NCI-H1436 treated with DMSO at 0.1 percent for 48 hours (cell line): ENCODE data around the gene TNFSF12.

Experiments used
- DNase-seq: peaks from one replicate; lab custom pipeline; 2025; lab: John Stamatoyannopoulos, UW

Gene TNFSF12

DNA sequence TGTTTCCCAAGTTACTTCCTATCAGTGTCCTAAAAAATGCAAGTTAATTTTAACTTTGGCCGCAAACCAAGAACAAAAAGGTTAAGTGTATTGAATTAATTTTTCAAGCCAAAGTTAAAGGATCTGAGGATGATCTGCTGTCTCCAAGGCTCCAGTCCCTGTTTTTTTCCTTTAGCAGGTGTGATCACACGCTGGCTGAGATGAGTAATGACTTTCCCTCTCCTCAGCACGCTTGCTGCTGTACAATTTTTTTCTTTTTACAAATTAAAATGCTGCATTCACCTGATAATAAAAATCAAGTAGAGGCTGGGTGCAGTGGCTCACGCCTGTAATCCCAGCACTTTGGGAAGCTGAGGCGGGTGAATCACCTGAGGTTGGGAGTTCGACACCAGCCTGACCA is 3.9 kb upstream of the TNFSF12 start:
- DNase-seq: no peak

DNA sequence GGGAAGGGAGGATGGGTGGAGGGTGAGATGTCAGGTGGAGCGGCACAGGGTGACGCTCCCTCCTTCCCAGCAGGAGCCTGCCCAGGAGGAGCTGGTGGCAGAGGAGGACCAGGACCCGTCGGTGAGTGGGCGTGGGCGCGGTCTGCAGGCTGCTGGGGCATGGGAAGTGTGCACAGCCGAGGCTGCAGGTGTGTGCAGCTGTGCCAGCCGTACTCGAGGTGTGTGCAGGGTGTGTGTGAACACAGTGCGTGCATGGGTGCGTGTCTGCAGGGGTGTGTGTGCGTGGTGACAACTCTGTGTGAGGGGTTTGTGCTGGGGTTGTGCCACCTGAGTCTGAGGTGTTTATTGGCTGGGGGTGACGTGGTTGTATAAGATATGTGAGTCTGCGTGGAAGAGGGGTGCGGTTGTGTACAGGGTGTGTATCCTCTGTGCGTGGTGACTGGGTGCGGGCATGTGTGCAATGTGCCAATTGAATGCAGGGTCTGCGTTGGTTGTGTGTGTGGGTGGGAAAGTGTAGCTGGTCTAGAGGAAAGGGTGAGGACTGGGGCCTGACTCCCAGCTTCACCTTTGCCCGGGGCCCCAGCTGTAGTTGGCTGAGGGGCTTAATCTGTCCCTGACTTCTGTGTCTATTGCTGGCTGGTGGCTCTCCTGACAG is 670 bp downstream of the TNFSF12 start:
- DNase-seq: no peak

DNA sequence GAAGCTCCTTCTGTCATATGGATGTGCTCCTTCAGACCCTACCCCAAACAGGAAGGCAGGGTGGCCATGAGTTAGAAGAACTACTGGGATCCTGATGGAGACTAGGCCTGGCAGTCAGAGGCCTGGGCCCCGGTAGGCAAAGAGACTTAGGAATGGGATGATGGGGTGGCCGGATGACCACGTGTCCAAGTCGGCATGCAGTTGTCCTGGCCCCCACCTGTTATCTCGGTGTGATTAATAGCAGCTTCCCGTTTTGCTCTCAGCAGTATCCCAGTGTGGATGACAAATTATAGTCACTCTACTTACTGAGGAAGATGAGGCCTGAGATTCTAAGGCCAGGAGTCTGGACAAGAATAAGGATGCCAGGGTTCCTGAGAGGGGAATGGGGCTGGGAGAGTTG is 1.5 kb downstream of the TNFSF12 start:
- no peak for DNase-seq

DNA sequence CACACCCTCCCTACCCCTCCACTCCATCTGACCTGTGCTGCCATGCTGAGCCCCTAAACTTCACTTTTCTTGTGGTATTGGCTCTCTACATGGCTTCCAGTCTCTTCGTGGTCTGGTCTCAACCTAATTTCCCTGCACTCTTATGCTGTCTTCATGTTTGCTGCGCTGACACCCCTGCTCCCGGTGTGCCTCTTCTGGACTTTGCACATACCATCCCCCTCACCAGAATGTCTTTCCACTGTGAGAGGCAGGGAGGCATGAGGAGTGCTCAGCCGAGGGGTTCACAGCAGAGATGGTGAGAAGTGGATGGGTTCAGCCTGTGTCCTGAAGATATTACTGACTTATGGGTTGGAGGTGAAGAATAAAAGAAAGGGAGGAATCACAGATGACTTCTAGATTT is 2.5 kb downstream of the TNFSF12 start:
- DNase-seq: no peak

GRCh38 chr17:7552621-7553051 is 3.8 kb downstream of the TNFSF12 start:
- DNase-seq: no peak

- no peak for DNase-seq
Observed at GRCh38 chr17:7553356-7553755, 4.5 kb downstream of the TNFSF12 start.

DNA sequence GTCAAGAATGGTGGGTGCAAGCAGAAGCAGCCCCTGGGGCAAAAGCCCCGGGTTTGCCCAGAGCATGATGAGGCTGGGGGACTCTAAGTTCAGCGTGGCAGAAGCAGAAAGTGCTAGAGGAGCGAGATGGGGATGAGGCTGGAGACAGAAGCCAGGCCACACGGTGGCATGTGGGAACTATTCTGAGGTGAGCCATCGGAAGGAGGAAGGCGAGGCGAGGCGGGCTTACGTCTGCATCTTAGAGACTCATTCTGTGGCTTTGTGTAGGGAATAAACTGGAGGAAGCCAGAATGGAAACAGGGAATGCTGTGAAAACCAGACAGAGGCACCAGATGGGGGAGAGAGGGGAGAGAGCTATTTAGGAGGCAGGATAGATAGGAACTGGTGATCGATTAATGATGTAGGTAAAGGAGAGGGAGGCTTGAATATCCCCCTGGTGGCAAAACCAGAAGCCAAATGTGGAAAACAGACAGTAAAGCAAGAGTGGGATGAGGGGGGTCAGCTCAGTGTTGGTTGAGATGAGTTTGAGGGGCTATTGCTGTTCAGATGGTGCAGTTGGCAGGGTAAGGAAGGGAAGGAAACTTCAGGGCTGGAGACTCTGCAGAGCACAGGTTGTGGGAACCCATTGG is 6.6 kb downstream of the TNFSF12 start:
- DNase-seq: no peak

- no peak for DNase-seq
Observed at GRCh38 chr17:7556627-7557026, 7.8 kb downstream of the TNFSF12 start.

GRCh38 chr17:7557147-7557764 is 8.4 kb downstream of the TNFSF12 start:
- no peak for DNase-seq

DNA sequence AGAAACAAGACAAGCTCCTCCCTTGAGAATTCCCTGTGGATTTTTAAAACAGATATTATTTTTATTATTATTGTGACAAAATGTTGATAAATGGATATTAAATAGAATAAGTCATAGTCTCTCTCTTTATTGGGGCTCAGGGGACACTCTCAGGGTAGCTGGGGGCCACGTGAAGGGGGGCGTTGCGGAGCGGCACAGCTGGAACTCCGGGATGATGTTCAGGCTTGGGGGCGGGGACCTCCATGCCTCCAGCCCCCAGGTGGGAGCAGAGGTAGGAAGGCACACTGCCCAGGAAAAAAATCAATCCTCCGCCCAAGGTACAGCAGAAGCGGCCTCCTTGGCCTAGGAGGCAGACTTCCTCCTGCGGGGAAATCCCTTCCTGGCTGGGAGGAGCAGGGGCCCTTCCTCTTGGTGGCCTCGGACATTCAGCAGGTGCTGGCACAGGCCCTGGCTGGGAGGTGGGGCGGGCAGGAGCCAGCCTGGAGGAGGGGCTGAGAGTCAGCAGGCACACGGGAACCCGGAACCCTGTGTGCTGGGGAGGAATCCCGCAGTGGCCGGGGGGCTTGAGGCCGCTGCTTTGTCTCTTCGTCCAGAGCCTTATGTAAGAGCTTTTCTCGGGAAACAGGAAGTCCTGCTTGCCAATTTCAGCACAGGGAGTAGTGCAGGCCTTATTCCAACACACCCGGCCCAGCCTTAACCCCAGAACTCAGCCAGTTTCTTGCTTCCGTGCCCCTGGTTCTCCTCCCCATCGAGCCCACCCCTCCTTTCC is 9.1 kb downstream of the TNFSF12 start:
- DNase-seq: no peak

DNA sequence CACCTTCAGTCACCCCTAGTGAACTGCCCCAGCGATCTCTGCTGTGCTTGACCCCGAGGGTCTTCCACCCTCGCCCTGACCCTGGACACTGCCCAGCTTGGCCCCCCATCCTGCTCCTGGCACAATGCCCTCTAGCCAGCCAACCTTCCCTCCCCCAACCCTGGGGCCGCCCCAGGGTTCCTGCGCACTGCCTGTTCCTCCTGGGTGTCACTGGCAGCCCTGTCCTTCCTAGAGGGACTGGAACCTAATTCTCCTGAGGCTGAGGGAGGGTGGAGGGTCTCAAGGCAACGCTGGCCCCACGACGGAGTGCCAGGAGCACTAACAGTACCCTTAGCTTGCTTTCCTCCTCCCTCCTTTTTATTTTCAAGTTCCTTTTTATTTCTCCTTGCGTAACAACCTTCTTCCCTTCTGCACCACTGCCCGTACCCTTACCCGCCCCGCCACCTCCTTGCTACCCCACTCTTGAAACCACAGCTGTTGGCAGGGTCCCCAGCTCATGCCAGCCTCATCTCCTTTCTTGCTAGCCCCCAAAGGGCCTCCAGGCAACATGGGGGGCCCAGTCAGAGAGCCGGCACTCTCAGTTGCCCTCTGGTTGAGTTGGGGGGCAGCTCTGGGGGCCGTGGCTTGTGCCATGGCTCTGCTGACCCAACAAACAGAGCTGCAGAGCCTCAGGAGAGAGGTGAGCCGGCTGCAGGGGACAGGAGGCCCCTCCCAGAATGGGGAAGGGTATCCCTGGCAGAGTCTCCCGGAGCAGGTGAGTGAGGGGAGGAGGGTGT is 9.9 kb downstream of the TNFSF12 start, which contains the start of gene TNFSF13:
TNFSF13 (plus strand) TSS at position 207 of the 776 bp plus-strand sequence; CDS start at position 497, 290 bp downstream.
- DNase-seq: no peak

DNA sequence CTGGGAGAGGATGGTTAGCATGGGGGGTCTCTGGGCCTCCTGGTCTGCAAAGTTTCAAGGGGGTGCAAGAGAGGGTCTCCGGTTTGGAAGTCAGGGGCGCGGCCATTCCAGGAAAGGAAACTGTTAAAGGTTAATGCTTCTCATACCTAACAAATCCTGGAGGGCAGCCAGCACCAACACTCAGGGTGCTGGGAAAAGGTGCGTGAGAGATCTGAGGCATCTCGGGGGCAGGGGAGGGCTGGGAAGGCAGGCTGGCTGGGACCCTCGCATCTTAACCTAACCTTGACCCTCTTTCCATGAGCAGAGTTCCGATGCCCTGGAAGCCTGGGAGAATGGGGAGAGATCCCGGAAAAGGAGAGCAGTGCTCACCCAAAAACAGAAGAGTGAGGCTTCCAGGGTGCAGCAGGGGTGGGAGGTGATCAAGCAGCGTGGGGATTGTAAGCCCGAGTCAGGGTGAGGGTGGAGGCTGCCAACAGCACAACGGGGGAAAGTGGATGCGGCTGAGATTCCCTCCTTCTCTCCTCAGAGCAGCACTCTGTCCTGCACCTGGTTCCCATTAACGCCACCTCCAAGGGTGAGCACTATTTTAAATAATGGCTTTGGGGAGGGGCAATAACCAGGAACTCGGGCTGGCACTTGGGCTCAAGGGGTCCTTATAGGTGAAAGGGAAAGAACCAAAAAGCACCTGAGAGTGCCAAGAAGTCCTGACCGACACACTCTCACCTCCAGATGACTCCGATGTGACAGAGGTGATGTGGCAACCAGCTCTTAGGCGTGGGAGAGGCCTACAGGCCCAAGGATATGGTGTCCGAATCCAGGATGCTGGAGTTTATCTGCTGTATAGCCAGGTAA is 10.7 kb downstream of the TNFSF12 start:
- DNase-seq: no peak

- DNase-seq: no peak
Observed at GRCh38 chr17:7560172-7561027, 11.5 kb downstream of the TNFSF12 start.

GRCh38 chr17:7561028-7561575 is 12.2 kb downstream of the TNFSF12 start:
- DNase-seq: peak; percentile 45

DNA sequence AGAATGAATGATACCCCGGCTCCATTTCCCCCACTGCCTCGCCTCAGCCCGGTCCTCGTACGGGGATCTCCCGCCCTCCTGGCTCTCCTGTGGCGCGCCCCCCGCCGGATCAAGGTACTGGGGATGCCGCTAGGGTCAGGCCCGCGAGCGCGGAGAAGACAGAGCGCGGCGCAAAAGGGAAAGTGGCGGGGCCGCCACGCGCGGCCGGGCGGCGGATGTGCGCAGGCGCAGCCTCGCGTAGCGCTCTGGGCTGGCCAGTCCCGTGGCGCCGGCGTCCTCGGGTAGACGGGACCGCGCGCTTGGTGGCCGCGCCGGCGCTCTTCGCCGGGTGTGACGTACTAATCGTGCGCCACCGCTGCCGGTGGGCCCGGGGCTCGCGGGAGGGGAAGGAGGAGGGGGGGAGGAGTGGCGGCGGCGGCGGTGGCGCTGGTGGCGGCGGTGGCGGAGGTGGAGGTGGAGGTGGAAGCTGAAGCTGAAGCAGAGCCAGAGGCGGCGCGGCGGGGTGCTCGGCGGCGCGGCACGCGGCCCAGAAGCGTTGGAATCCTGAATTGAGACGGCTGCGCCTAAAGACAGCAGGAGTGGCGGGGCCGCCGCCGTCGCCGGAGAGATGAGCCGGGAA is 12.8 kb downstream of the TNFSF12 start, which contains the start of gene SENP3:
SENP3 (plus strand) TSS at position 331 of the 619 bp plus-strand sequence. CDS start 1,158 bp downstream, outside the sequence.
- DNase-seq: peak; percentile 52

DNA sequence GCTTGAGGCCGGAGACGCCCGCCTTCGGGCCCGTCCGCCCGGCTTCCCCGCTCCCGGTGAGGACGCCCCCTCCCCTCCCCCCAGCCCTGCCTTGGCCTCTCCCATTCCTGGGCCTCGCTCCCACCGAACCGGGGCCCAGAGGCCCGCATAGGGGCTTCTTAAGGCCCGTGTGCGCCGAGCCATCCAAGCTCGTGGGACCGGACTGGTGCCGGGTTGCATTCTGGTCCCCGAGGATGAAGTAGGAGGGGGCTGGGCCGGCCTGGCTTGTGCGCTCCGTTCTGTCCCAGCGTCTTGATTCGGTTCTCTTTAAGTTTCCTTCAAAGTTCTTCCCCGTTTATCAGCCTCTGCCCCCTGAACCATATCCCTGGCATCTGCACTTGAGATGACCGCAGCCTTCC is 13.3 kb downstream of the TNFSF12 start:
- DNase-seq: no peak

DNA sequence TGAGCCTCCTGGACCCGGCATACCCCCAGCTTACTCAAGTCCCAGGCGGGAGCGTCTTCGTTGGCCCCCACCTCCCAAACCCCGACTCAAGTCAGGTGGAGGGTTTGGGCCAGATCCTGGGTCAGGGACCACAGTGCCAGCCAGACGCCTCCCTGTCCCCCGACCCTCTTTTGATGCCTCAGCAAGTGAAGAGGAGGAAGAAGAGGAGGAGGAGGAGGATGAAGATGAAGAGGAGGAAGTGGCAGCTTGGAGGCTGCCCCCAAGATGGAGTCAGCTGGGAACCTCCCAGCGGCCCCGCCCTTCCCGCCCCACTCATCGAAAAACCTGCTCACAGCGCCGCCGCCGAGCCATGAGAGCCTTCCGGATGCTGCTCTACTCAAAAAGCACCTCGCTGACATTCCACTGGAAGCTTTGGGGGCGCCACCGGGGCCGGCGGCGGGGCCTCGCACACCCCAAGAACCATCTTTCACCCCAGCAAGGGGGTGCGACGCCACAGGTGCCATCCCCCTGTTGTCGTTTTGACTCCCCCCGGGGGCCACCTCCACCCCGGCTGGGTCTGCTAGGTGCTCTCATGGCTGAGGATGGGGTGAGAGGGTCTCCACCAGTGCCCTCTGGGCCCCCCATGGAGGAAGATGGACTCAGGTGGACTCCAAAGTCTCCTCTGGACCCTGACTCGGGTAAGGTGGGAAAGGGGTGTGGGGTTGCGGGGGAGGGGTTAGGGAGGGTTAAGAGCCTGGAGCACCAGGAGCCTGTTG is 14.4 kb downstream of the TNFSF12 start:
- no peak for DNase-seq

GRCh38 chr17:7569571-7569970 is 20.7 kb downstream of the TNFSF12 start:
- no peak for DNase-seq
